NOMO-1 treated with dmso at 0.1 percent for 144 hours (cell line): ENCODE measurements around the gene EPAS1.
A peak's percentile ranks its signal among the peaks of the same experiment; 100 is the strongest.

Experiments
- DNase-seq: peaks from one replicate; lab custom pipeline; 2025; ENCODE audit not compliant: unreplicated experiment; lab: John Stamatoyannopoulos, UW

EPAS1 gene

DNA sequence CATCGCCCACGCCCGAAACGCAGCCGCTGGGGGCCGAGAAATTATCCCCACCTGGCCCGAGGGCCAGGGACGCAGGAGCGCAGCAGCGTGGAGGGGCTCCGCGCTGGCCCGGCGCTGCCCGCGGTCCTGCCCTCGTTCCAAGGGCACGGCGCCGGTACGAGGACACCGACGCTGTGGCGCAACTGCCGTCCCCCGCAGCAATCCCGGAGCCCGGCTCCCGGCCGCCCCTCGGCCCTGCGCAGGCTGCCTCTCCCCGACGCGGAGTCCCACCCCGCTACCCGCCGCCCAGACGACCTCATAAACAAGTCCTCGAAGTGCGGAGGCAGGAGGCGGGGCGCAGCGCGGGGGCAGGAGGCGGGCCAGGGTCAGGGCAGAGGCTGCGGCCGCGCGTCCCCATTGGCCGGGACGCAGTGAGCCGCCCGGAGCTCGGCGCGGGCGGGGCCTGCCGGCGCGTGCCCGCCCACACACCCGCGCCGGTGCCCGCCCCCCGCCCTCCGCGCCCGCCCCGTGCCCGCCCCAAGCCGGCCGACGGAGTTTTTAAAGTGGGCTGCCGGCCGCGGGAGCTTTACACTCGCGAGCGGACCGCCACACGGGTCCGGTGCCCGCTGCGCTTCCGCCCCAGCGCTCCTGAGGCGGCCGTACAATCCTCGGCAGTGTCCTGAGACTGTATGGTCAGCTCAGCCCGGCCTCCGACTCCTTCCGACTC is at the start of gene EPAS1:
TSS of gene EPAS1 (plus strand) at position 568 of the 706 bp plus-strand sequence. CDS start 505 bp downstream, outside the sequence.
- peak; percentile 85 for DNase-seq

DNA sequence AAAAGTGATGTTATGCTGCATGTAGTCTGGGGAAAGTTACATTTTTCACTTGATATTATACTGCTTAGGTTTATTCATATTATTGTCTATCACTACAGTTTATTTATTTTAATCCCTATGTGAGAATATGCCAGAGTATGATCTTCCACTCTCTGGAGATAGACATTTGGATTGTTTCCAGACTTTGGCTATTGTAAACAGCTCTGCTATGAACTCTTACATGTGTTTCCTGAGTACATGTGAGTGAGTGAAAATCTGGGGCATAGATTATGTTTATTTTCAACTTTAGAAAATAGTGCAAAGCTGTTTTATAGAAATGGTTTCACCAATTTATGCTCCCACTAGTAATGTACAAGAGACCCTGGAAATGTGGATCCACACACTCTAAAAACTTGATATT is 49.0 kb upstream of the EPAS1 start:
- DNase-seq: no peak

DNA sequence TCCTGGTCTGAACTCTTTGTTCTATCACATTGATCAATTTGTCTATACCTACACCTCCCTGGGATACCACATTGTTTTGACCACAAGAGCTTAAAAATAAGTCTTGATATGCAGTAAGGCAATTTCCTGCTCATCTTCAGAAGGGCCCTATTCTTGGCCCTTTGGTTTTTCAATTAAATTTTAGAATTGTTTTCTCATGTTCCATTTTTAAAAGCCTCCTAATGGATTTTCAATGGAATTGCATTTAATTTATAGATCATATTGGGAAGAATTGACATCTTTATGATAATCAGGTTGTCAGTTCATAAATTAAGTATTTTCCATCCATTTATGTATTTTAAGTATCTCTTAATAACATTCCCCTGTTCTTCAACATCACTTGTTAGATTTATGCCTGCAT is 47.6 kb upstream of the EPAS1 start:
- no peak for DNase-seq

DNA sequence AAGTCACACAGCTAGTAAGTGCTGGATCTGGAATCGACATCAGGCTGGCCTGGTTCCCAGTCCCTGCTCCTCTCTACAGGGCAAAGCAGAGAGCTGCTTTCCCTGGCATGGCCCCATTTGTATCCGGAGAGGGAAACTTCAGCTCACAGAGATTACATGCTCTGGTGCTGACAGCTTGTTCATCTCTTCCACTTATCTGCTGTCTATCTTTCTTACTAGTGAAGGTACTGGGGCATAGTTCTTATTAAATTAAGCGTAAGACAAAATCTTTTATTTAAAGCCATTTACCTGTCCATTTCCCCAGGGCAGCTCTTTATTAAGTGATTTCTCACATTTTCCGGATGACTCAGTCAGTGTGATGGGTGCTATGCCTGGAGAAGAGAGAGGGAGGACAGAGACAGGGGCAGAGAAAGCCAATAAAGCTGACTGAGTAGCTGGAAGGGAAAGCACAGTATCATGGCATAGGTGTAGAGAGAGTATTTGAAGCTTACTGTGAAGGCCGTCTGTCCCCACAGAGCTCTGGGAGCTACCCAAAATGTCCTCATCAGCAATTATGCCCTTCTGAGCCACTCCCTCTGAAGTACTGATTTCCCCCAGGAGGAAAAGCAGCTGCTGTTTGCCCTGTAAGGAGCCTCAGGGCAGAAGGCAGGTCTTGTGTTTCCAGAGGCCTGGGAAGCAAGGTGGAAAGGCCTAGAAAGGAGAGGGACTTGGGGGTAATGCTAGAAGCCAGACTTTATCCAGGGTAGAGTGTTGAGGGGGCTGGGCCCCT is 44.1 kb upstream of the EPAS1 start:
- DNase-seq: no peak

DNA sequence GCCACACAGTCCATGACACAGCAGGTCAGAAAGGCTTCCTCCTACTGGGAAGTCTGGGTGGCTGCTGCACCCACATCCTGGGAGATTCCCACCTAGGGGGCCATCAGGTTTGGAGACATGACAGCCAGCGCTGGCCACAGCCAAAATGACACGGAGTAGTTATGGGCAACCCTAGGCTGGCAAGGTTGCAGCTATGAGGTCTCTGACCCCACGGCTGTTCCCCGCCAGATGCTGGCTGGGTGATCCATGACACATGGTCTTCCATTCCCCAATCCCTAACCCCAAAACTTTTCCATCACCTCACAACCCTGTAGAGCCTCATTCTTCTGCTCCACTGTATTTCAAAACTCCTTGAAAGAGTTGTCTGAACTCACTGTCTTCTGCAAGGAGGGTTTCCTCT is 42.7 kb upstream of the EPAS1 start:
- DNase-seq: no peak

DNA sequence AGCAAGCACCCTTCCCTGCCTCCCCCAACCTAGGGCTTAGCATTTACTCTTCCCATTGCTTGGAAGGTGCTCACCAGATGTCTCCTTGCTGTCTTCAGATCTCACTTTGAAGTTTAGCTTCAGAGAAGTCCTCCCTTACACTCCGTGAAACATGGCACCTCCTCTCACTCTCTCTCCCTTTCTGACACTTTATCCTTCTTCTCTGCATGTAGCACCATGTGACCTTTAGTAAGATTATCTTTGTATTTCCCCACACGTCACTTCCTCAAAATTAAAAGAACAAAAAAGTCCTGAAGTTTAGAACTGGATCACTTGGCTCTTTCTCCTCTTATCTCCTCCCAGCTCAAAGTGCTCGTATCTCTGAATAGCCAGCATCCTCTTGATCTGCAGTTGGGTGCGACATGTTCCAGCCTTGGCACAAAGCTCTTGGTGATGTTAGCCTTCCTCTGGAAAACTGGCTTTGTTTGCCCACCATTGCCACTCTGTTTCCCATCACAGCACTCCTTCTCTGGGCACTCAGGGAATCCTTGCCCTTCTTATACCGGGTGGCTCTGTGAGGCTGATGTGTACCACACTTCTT is 40.6 kb upstream of the EPAS1 start:
- DNase-seq: no peak

DNA sequence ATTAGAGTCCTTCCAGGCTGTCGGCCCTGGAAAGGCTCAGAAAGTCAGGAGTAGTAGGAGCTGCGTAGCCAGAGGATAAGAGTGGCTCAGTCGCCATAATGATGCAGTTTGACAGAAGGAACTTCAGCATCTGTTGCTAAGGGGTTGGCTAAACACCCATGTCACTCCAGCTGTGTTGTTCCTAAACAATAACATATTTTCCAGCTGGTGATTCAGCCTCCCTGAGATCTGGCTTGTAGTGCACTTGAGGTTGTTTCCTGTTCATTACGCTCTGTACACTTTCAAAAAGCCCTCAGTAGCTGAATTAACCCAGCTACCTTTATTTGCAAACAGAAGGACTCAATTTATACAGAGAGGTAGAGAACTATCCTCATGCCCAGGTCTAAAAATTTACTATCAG is 39.7 kb upstream of the EPAS1 start:
- no peak for DNase-seq

DNA sequence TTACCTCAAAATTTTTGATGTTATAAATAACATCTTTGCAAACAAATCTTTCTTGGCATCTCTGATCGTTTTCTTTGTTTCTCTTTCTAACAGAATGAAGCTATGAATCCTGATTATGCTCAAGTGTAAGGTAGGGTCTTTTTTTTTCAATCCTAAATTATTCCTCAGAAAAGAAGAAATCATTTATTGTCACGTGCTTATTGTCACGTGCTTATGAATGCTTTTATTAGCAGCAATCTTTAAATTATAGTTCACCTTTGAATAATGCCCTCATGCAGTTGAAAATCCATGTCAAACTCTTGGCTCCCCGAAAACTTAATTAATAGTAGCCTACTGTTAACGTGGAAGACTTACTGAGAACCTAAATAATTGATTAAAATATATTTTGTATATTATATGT is 39.2 kb upstream of the EPAS1 start:
- no peak for DNase-seq

DNA sequence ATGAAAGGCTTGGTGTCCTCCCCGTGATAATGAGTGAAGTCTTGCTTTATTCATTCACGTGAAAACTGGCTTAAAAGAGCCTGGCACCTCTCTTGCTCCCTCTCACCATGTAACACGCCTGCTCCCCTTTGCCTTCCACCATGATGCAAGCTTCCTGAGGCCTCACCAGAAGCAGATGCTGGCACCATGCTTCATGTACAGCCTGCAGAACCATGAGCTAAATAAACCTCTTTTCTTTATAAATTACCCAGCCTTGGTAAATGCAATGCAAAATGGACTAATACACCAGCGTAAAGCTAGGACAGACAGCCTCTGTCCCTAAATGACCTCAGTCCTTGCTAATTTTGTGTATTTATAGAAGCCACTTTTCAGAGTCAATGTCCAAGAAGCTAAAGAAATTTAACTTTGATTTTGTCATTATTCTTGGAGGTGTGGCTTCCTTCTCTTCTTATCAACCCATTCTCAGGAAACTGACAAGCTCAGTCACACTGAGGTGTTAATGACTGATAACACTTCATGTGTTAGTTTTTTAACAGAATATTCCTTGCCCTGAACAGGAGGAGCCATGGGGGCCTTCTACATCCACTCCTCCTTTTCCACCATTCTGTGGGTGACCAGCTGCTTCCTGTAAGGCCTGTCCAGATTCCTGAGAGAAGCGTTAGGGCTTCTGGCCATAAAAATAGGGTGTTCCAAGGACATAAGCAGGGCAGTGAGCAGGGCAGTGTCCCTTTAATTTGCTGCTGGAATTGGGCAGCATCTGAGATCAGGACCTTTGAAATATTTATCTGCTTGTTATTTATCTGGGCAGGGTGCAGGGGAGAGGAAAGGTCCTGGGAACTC is 38.0 kb upstream of the EPAS1 start:
- no peak for DNase-seq

DNA sequence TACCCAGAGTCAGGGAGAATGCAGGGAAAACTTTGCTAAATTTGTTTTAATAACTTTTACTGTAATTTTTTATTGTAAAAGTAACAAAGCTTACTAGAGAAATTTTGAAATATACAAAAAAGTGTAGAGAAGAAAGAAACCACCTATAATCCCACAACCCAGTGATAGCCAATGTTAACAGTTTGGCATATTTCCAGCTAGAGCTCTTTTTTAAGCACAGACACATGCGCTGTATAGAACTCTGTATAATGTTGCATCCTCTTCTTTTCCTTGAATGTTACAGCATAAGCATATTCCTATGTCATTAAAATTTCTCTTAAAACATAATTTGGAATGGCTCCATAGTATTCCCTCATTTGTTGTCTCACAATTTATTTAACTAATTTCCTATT is 37.4 kb upstream of the EPAS1 start:
- no peak for DNase-seq

DNA sequence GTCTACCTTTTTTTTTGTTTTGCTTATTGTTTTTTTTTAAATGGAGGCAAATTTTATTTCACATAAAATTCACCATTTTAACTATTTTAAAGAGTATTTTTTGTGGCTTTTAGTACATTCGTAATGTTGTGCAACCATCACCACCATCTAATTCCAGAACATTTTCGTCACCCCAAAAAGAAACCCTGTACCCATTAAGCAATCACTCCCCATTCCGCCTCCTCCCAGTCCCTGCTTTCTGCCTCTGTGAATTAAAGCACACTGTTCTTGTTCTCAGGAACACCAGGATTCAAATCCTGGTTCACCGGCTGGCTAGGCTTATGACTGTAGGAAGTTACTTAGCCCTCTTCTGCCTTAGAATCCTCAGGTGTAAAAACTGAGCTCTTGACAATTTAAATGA is 36.9 kb upstream of the EPAS1 start:
- no peak for DNase-seq

DNA sequence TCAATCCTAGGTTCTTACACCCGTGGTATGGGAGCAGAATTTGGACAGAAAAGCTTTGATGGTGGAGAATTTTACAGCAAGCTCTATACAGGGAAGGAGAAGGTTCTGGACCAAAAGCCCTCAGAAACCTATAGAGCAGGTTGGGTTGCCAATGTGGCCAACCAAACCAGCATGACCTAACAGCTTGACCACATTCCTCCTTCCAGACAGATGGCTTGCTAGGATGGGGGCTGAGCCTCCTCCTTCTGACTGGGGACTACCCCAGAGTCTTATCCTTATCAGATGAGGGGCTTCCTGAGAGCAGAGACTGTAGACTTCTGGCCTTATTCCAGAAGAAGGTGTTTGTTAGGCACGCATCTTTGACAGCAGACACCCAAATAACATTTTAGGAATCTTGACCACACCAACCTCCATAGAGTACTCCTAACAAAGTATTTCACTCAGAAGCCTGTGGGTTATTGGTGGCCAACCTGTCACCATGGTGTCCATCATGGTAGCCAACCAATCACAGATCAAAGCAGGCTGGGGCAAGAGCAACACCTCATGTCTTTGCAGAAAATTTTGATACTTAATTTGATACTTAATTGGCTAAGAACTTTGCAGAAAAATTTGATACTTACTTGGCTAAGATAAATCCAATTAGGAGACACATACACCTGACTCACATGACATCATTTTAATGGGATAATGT is 34.8 kb upstream of the EPAS1 start:
- DNase-seq: no peak

DNA sequence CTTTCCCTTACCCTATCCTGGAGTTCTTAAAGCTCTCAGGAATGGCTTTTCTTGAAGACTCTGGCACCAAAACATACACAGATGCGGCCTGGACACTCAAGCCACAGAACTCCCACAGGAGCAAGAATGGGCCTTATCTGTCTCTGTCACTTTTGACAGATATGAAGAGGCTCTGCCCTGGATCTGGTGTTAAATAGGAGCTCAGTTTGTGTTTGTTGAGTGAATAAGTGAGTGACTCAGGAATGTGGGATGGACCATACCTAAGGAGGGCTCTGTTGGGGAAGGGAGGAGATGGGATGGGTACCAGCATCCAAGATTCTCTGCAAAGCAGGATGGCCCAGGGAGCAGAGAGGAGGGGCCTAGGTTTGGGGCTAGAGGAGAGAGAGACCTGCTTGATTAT is 33.9 kb upstream of the EPAS1 start:
- DNase-seq: no peak

DNA sequence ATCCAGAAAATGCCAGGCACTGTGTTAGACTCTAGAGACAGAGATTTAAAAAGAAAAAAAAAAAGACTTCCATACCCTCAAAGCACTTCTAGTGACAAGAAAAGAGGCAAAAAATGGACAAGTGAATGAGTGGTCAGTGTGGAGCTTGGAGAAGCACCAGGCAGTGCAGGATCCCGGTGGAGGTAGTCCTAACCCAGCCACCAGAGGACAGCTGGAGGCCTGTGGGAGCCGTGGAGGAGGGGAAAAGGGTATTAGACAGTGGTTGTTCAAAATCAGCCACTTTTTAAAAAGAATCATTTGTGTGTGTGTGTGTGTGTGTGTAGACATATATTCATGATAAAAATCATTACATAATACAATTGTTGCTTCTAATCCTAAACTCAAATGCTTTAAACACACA is 32.8 kb upstream of the EPAS1 start:
- DNase-seq: no peak

DNA sequence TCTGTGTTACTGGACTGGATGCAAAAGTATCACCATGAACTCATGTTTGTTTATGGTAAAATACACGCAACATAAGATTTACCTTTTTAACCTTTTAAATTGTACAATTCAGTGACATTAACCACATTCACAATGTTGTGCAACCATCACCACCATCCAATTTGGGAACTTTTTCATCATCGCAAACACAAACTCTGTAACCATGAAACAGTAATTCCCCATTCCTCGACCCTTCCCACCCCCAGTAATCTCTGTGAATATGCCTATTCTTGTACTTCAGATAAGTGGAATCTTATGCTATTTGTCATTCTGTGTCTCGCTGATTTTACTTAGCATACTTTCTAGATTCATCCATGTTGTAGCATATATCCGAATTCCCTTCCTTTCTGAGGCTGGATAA is 31.1 kb upstream of the EPAS1 start:
- DNase-seq: no peak

DNA sequence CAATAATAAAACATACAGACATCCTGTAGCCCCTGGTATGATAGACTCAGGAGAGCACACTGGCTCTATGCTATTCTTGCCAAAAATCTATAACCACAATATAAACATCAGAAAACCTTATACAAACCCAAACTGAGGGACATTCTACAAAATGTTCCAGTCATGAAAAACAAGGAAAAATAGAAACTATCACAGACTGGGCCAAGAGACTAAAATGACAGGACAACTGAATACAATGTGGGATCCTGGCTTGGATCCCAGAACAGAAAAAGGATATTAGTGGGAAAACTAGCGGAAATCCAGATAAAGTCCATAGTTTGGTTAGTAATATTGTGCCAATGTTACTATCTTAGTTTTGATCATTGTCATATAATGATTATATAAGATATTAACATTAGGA is 29.6 kb upstream of the EPAS1 start:
- no peak for DNase-seq

DNA sequence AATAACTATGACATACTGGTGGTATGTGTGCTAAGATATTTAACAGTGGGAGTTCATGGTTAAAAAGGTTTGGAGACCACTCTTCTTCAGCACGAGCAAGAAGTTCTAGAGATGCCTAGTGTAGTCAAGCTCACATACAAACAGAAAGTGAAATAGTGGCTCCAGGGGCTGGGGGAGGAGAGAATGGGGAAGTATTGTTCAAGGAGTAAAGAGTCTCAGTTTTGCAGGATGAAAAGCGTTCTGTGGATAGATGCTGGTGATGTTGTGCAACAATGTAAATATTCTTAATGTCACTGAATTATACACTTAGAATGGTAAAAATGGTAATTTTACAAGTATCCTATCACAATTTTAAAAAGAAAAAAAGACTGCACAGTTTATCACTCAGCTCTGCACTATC is 29.0 kb upstream of the EPAS1 start:
- peak; percentile 71 for DNase-seq

DNA sequence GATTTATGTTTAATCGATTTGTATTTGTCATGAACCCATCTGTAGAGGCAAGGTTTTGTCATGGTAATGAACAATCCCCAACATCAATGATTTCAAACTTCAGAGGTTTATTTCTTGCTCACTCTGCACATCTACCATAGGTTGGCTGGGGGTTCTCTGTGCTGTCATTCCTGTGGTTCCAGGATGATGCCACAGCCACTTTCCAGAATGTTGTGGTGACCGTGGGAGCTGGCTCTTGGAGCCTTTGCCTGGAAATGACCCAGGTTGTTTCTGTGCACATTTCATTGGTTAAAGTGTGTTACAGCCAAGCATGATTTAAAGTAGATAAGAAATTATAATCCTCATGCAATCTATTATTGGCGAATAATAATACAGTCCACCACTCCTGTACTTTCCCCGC is 28.2 kb upstream of the EPAS1 start:
- DNase-seq: no peak

DNA sequence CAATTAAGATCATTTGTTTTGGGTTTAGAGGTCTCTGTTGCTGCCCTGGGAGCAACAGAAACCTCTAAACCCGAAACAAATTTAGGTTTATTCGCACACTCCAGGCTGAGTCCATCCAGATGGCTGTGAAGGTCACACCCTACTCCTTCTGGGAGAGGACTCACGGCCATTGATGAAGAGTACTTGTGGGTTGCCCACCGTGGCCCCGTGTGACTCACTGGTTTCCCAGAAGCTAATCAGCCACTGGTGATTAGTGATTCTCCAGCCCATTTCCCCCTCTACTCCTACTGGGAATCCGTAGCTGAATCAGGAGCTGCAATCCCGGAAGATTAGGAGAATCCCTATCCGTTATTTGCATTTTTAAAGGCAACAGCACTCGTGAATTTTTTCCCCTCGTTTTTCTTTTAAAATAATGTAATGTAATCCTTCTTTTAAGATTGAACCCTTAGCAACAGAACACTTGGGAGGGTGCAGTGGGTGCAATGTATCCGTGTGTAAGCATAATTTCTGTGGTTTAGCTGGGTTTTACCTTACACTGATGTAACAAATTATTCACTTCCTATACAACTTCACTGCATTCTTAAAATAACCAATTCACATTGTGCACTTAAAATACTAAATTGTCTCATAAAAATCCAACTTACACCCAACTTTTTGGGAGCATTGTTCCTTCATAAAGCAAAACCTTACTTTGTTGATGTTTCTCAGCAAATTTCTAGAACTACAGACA is 27.5 kb upstream of the EPAS1 start:
- no peak for DNase-seq

DNA sequence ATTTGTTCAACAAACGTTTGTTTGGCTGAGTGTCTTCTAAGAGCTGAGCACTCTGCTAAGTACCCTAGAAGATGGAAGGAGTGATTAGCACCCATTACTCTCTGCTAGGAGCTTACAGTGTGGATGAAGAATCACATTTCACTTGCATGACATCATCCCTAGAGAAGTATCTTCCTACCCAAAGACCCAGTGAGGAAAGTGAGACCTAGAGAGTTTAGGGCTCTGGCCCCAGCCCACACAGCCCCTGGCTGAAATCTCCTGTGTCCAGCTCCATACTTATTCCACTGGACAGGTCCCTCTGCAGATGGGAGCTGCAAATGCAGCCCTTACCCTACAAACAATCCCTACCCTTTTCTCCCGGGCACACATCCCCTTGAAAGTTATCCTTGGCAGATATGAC is 26.8 kb upstream of the EPAS1 start:
- DNase-seq: no peak
